NCI-H187 treated with DMSO at 0.1 percent for 48 hours (cell line): Measurements from ENCODE around the gene VWA3B.

ENCODE experiments used
- DNase-seq: peaks from one replicate; lab custom pipeline; 2025; lab: John Stamatoyannopoulos, UW

Gene VWA3B

GRCh38 chr2:98172150-98172765 lies 85.3 kb downstream of the VWA3B start:
- no peak for DNase-seq

- no peak for DNase-seq
Measured at GRCh38 chr2:98172951-98173350, 86.0 kb downstream of the VWA3B start.

- no peak for DNase-seq
Measured at GRCh38 chr2:98175811-98176210, 88.8 kb downstream of the VWA3B start.

- DNase-seq, result no peak
Measured at GRCh38 chr2:98177286-98177685, 90.3 kb downstream of the VWA3B start.

- DNase-seq, result no peak
Measured at GRCh38 chr2:98177986-98178385, 91.0 kb downstream of the VWA3B start.

- no peak for DNase-seq
Measured at GRCh38 chr2:98180456-98180855, 93.5 kb downstream of the VWA3B start.

GRCh38 chr2:98181346-98181745 lies 94.4 kb downstream of the VWA3B start:
- no peak for DNase-seq

- no peak for DNase-seq
Measured at GRCh38 chr2:98185801-98186200, 98.8 kb downstream of the VWA3B start.

GRCh38 chr2:98187194-98187593 lies 100.2 kb downstream of the VWA3B start:
- DNase-seq, result no peak

GRCh38 chr2:98188351-98189046 lies 101.5 kb downstream of the VWA3B start:
- no peak for DNase-seq

GRCh38 chr2:98191883-98192282 lies 104.9 kb downstream of the VWA3B start:
- DNase-seq, result no peak

- no peak for DNase-seq
Measured at GRCh38 chr2:98201576-98201975, 114.6 kb downstream of the VWA3B start.

GRCh38 chr2:98205889-98206288 lies 118.9 kb downstream of the VWA3B start:
- DNase-seq, result no peak

GRCh38 chr2:98212092-98213000 lies 125.4 kb downstream of the VWA3B start:
- DNase-seq, result no peak

- no peak for DNase-seq
Measured at GRCh38 chr2:98216616-98217015, 129.6 kb downstream of the VWA3B start.

- no peak for DNase-seq
Measured at GRCh38 chr2:98219152-98219551, 132.2 kb downstream of the VWA3B start.

GRCh38 chr2:98233941-98234340 lies 147.0 kb downstream of the VWA3B start:
- no peak for DNase-seq

- DNase-seq, result no peak
Measured at GRCh38 chr2:98234776-98235175, 147.8 kb downstream of the VWA3B start.

GRCh38 chr2:98236935-98237334 lies 150.0 kb downstream of the VWA3B start:
- DNase-seq, result no peak

GRCh38 chr2:98240786-98241398 lies 153.9 kb downstream of the VWA3B start:
- no peak for DNase-seq

GRCh38 chr2:98241592-98241991 lies 154.6 kb downstream of the VWA3B start:
- DNase-seq, result no peak

- no peak for DNase-seq
Measured at GRCh38 chr2:98242003-98242402, 155.0 kb downstream of the VWA3B start.
